ENCODE results near the gene TSC22D1.
"Not testable (repeated sequence)": the region's sequence is repeated elsewhere in the genome, so short reads cannot be mapped to it uniquely, and the experiment has no call there.

The TSC22D1 gene

DNA sequence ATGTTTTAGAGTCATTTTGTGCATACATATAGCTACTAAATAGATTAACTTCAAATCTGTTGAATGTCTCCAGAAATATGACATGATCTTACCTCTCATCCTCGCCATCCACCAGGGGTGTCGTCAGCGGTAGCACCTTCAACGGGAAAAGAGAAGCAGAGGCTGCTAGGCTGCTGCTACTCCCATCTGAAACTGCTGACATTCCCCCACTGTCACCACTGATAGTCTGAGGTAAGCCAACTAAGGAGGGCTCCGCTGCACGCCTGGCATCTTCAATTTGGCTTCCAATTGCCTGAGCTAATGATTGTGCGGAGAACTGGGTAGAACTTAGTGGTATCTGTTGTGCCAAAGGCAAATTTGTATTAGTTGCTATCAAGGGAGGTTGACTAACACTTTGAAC lies 3.1 kb downstream of the TSC22D1 start:
- DNase-seq (ENCODE audit: low spot score), result no peak

DNA sequence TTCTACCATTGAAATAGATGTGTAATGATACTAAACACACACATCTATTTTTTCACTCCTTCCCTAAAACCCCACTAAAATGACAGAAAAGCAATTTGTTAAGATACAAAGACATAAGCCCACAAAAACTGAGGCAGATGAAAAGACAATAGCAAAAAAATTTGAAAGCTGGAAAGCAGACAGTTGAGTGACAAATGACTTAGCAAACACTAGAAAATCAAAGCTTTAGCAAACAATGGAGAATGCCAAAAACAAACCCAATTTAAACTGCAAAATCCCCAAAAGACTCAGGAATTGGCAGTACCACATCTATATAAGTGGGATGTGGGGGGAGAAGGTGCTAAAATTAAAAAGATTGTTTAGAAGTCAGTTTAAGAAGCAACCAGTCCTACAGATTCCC lies 9.5 kb downstream of the TSC22D1 start:
- DNase-seq (ENCODE audit: low spot score), result no peak

DNA sequence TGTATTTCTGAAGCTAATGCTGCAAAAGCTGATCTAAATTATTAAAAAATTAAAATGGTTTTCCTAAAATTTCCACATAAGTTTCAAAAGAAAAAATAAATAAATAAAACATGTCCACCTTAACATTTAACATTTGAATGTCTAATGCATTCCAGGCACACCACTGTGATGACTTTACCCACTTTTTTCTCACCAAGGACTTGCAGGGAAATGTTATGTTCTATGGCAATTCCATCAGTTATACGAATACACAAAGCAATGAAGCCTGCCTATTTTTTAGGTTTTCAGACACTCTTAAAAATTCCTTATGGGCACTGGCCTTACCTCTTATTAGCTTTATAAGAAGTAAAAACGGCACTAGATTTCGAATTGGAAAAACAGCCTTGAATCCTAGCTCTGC lies 10.2 kb downstream of the TSC22D1 start:
- DNase-seq (ENCODE audit: low spot score), result no peak

DNA sequence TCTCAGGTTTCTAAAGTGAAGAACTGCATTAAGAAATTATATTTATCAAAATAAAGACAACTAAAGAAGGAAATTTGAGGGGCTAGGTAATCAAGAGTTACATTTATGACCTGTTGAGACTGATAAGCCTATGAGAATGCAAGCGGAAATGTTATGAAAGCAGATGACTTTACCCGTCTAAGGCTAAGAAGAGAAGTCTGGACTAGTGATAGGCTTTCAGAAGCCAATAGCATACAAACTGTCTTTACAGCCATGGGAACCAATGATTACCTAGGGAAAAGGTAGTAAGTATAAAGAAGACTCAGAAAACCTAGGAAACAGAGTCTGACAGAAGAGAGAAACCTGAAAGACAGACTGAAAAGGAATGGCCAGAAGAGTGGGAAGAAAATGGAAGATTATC lies 11.2 kb downstream of the TSC22D1 start:
- no peak for DNase-seq (ENCODE audit: low spot score)

DNA sequence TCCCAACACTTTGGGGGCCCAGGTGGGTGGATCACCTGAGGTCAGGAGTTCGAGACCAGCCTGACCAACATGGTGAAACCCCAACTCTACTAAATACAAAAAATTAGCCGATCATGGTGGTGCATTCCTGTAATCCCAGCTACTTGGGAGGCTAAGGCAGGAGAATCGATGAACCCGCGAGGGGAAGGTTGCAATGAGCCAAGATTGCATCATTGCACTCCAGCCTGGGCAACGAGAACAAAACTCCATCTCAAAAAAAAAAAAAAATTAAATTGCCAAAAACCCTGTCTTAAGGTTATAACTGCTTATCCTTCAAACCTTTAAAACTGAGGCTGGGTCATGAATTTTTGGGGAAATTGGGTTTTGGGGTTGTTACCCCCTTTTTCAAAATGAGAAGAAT lies 13.3 kb downstream of the TSC22D1 start:
- not testable (repeated sequence) for DNase-seq (ENCODE audit: low spot score)

DNA sequence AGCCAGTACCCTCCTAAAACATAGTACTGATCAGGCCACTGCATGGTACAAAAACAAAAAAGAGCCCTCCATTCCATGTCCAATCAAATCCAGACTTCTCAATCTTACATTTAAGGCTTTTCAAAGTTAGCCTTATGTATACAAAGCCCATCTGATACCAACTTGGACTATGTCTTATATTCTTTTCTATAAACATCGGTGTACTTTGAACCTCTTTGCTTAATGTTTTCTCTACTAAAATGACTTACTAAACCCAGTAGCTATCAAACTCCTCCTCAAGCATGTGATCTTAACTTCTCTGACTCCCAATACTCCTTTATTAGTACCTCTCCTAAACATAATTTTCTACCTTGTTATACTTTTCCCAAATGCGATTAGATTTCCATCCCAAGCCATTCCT lies 14.8 kb downstream of the TSC22D1 start:
- DNase-seq (ENCODE audit: low spot score), result no peak

DNA sequence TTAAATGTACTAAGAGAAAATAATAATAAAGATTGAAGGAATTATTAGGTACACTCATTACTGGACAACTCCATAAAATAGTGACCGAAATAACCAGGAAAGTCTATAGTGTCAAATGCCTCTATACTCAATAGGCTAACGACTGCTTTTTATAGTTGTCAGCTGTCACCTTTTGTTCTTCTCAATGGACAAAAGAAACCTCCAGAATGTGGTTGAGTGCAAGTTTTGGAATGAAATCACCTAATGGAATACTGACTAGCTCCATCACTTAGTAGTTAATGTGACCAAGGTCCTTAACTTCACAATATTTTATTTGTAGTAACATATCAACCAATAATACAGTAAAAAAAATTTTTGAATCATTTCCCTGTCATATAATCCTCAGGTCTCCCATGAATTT lies 18.1 kb downstream of the TSC22D1 start:
- DNase-seq (ENCODE audit: low spot score), result no peak

DNA sequence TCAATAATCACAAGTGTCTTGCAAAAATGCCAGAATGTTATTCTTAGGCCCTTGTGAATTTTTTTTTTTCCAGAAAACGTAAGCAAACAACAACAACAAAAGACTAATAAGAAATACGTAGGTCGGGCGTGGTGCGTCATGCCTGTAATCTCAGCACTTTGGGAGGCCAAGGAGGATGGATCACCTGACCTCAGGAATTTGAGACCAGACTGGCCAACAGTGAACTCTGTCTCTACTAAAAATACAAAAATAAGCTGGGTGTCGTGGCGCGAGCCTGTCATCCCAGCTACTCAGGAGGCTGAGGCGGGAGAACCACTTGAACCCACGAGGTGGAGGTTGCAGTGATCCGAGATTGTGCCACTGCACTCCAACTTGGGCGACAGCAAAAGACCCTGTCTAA lies 20.9 kb downstream of the TSC22D1 start:
- DNase-seq (ENCODE audit: low spot score), result no peak

DNA sequence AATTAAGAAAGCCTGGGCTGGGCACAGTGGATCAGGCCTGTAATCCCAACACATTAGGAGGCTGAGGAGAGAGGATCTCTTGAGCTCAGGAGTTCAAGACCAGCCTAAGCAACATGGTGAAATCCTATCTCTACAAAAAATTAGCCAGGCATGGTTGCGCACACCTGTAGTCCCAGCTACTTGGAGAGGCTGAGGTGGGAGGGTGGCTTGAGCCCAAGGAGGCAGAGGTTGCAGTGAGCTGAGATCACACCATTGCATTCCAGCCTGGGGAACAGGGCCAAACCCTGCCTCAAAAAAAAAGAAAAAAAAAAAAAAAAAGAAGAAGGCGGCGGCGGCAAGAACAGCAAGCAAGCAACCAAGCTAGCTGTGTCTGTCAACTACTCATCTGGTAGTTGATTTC lies 26.7 kb downstream of the TSC22D1 start:
- no peak for DNase-seq (ENCODE audit: low spot score)

DNA sequence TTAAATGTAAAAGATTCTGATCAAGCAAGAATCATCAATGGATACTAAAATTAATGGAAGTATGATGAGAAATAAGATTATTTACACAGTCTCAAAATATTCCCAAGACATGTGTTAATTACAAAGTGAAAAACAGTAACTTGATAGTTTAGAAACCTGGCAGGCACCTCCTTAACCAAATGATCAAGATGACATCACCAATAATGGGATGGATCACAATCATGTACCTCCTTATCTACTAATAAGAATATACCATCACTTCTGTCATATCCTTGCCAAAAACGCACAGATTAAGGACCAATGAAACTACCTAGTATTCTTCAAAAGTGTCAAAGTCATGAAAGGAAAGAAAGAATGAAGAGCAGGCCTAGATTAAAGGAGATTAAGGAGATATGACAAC lies 30.0 kb downstream of the TSC22D1 start:
- no peak for DNase-seq (ENCODE audit: low spot score)

DNA sequence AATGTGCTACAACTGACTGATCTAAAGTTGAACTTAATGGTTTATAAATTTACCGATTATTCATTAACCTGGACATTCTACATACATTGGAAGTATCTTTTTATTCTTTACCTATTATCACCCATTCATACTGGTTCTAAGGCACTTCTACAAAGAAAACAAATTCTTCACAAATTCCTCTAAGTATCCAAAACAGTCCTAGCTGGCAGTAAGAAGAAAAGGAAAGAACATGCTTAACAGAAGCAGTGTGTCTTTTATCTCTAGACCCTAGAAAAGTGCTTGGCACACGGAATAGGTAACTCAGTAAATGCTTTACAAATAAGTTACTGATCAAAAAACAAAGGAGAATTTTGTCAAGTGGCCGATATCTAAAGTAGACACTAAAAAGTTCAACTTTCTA lies 32.8 kb downstream of the TSC22D1 start:
- no peak for DNase-seq (ENCODE audit: low spot score)

DNA sequence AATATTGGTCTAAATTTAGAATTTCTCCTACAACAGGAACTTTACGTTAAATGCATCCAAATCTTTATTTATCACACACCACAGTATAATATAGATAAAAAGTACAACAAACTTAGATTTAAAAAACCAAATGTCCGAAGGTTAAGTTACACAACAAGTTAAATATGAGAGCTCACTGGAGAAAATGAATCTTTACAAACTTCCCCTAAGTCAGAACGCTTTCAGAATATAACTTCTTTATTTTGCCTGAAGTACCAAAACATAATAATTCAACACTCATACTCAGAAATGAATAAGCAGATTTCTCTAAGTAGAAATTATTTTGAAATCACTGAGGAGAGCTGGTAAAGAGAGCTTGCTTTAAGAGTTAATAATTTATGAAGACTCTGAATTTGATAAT lies 33.8 kb downstream of the TSC22D1 start:
- no peak for DNase-seq (ENCODE audit: low spot score)

DNA sequence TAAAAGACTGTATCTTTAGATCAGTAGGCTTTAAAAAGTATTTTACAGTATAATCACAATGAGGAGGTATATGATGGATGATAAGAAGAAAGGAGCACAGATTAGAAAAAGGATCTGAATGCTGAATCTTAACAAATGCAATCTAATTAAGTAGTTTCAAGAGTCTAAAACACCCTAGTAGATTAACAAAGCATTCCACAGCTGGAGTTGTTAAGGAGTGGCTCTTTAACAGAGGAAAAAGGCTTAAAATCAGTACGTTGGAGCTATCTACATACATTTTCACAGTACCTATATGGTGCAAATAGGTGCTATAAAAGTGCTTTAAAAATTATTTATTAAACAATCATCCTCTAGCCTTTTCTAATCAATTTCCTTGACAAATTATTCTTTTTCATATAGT lies 34.5 kb downstream of the TSC22D1 start:
- DNase-seq (ENCODE audit: low spot score), result no peak

DNA sequence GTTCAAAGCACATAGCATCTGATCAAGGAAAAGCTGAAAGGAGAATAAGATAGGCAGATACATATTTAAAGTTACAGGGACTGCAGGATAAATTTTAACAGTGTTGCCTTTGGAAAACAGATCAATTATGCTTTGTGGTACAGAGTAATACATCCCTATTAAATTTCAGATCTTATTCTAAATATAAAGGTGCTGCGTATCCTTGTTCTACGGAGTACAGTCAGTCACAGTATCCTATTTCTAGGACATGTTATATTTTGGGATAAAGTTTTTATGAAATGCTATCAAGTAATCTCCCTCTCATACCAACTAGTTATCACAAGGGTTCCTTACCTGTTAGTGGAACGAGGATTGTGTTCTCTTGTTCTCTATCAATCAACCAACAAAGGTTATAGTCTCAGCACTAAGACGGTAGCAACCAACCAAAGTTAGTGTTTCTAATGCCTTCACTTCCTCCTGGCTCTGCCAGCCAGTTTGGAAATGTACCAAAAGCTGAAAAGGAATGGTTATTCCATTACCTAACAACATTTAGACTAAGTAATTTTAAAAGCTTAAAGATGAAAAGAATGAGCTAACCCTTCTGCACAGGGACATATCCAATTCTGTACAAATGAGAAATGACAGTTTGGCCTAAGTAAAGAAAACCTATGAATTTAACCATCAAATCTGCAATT lies 35.2 kb downstream of the TSC22D1 start:
- no peak for DNase-seq (ENCODE audit: low spot score)

DNA sequence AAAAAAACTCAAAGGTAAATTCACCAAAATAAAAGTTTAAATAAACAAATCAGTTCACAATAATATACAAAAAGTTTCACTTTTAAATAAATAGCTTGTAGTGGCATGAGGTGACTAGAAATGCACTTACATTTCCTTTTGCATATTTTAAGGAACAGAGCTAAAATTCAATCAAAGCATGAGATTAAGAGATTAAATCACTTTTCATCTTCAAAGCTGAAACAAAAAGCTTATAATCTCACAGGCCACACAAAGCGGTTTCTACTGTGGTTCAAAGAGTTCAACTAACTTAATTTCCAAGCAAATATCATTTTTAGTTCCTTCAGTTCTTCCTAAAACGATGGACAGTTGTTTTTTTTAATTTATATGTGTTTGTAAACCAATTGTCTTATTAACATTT lies 38.9 kb downstream of the TSC22D1 start:
- no peak for DNase-seq (ENCODE audit: low spot score)

DNA sequence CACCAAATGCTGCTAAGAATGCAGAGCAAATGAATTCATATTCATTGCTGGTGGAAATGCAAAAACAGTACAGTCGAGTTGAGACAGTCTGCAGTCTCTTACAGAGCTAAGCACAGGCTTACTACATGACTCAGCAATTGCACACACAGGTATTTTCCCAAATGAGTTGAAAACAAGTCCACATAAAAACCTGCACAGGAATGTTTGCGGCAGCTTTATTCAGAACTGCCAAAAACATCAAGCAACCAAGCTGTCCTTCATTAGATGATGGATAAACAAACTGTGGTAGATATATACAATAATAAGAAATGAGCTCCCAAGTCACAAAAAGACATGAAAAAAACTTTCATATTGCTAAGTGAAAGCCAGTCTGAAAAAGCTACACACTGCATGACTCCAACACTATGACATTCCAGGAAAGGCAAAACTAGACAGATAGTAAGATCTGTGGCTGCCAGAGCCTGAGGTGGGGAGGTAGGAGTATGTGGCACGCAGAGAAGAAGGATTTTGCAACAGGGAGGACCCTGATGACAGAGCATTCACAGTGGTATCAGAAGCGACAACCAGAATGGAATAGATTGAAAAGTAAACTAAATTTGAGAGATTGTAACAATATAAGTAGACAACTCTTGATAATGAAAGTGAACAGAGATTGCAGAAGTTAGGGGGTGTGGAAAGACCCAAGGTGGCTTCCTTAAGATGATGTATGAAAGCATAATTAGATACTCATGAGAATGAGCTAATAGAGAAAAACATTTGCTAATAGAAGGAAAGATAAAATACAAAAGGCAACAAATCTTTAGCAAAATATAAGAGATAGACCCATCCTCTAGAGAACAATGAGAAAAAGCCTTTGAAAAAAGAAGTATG lies 52.7 kb downstream of the TSC22D1 start:
- no peak for DNase-seq (ENCODE audit: low spot score)

DNA sequence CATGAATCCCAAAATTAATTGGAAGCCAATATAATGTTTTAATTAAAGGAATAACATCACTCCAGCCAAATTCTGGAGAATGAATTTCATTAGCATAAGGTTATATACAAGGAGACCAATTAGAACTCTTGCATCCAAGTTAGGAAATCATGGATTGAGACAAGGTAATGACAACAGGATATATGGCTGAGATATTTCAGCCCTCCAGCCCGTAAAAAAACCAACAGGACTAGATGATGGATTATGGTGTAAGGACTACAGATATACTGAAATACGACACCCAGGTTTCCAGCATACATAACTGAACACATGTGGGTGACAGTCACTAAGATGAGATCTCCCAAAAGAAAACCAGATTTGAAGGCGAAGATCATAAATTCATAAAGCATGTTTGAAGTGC lies 56.5 kb downstream of the TSC22D1 start:
- no peak for DNase-seq (ENCODE audit: low spot score)

DNA sequence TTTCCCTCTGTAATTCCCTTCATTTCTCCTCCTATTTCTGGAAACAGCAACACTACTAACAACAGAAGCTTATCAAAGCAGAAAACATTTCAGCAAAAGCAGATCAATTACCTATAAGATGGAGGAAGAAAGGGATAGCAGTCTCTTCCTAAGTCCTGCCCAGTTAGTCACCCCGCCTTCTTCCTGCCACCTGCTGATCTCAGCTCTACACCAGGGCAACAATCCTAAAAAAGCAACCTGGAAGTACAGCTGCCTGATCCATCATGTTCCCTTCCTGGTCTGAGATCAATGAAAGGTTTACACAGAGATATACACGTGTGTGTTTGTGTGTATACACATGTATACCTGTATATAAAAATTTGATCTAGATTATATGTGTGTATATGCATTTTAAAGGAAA lies 59.4 kb downstream of the TSC22D1 start:
- no peak for DNase-seq (ENCODE audit: low spot score)

DNA sequence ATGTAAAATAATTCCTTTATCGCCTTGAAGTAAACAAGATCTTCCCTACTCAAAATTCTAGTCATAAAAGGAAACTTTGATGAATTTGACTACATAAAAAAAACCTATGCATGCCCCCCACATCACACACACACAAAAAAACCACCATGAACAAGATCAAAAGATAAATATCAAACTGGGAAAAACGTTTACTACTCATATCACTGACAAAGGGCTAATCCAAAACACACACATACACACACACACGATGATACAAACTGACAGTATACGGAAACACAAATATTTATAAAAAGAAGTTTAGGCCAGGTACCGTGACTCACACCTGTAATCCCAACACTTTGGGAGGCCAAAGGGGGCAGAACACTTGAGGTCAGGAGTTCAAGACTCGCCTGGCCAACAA lies 61.9 kb downstream of the TSC22D1 start:
- no peak for DNase-seq (ENCODE audit: low spot score)

DNA sequence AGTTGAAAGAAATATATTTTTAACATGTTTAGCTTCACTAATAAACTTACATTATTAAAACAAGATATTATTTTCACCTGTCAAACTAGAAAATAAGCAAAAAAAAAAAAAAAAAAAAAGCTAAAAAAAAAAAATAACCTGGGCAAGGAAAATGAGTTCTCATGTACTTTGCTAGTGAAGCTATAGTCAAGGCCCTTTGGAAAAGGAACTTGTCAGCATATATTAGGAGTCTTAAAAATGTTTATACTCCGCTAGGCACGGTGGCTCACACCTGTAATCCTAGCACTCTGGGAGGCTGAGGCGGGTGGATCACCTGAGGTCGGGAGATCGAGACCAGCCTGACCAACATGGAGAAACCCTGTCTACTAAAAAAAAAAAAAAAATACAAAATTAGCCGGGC lies 66.3 kb downstream of the TSC22D1 start:
- not testable (repeated sequence) for DNase-seq (ENCODE audit: low spot score)

DNA sequence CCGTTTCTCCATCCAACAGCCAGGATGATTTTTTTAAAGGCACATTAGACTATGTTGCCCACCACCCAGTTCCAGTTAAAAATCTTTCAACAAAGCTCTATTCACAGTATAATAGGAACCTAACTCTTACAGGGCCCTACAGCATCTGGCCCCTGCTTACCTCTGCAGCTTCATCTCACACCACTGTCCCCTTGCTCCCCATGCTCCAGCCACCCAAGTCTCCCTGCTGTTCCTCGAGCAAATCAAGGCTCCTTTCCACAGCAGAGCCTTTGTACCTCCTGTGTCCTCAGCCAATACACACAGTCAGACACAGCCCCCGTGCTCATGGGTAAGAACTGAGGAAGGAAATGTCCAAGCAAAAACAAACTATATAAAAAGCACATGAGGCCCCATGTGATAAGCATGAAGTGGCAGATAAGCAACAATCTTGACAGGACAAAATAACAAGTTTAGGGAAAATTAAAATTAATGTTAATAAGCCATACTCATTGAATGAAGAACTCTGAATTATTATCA lies 67.5 kb downstream of the TSC22D1 start:
- DNase-seq (ENCODE audit: low spot score), result no peak

DNA sequence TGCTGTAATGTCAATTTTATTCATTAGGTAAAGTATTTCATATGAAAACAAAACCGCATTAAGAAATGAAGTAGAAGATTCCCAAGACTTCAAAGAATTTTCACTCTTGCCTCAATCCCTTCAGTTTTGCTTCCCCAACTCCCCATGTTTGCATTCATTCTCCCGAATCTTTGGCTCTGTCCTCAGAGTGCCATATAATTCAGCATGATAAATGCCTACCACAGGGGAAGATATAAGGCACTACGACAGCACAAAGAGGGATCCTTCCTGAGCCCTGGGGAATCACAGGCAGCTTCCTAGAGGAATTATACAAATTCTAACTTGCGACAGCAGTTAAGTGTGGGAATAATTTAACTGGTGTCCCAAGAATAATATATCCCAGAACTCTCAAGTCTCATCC lies 68.5 kb downstream of the TSC22D1 start:
- DNase-seq (ENCODE audit: low spot score), result no peak

DNA sequence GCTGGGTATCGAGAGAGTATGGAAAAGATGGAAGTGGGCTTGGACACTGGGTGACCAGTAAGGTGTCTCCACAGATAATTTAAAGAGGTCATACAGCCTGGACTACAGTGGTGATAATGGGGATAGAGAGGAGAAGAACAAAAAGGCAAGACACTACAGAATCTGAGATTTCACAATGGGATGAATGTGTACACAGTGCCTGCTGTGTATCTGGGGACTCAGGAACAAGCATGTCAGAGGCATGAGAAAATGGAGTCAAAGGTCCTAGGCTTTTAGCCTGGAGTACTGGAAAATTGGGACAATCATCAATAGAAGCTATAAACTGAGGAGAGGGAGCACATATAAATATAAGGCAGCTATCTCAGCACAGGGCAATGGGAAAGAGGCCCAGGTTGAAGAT lies 69.4 kb downstream of the TSC22D1 start:
- no peak for DNase-seq (ENCODE audit: low spot score)

DNA sequence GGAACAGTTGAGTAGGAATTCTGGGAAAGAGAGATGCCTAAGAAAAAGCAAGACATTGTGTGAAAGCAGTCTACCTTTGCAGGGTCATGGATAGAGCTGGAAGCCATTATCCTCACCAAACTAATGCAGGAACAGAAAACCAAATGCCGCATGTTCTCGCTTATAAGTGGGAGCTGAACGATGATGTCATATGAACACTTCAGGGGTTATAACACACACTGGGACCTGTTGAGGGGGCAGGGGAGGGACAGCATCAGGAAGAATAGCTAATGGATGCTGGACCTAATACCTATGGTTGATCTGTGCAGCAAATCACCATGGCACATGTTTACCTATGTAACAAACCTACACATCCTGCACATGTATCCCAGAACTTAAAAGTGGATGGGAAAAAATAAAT lies 69.9 kb downstream of the TSC22D1 start:
- no peak for DNase-seq (ENCODE audit: low spot score)
